Measurements from ENCODE around the gene LTN1.

The LTN1 gene

DNA sequence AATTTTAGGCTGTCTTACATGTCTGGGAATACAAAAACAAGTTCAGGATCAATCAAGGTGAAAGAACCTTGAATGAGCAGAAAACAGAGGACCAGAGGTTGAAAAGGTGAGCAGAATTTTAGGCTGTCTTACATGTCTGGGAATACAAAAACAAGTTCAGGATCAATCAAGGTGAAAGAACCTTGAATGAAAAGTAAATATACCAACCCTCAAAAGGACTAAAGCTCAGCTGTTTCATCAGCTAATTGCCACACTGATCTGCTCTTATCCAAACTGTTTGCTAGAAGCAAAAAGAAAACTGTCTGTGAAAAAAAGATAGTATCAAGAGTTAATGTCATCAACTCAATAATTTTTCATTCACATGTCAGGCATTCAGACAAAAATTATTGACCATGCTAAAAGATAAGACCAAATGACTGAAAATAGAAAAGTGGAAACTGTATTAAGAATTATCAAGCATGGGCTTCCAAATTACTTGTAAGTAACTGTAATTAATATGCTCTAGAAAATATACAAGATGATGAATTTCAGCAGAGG is 69.2 kb downstream of the LTN1 start:
- DNase-seq (ENCODE audit: low read depth), result no peak

DNA sequence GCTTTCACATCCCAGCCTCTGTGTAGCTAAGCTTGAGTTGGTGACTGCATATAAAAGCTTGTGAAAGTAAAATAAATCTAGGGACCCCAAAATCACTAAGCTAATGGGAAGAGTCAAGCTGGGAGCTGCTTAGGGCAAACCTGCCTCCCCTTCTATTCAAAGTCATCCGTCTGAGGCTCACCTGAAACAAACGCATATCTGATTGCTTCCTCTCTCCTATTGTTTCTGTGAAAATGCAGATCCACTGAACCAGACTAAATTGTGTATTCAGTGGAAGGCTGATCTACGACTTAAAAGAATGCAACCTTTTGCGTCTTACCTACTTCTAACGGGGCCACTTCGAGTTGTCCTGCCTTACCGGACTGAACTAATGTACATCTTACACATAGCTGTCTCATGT is 70.3 kb downstream of the LTN1 start:
- DNase-seq (ENCODE audit: low read depth), result no peak

DNA sequence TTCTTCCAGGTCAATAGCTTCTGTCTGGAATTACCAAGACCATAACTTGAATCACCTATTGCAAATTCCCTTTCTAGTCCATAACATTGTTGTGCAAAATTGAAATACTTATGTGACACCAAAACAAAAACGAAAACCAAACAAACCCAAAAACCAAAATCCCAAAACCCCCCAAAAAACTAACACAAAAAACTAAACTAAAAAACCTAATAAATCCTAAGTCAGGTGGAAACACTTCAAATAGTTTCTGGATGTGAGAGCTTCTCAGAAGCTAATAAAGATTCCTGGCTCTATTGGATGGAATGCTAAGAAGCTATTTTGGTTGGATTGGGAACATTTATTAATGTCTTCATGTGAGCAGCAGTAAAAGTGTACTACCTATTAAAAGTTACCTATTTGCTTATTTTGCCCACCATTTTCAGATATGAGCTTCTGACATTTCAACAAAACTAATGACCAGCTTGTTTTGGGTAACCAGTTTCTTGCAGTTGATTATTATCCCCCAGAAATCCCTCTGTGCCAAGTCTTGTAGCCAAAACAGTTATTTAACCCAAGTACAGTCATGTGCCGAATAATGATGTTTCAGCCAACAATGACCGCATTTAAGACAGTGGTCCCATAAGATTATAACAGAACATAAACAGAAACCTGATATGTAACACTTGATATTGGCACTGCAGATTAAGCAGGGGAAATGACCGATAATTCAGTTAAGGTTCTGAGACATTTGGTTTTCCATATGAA is 76.4 kb downstream of the LTN1 start:
- DNase-seq (ENCODE audit: low read depth), result no peak

DNA sequence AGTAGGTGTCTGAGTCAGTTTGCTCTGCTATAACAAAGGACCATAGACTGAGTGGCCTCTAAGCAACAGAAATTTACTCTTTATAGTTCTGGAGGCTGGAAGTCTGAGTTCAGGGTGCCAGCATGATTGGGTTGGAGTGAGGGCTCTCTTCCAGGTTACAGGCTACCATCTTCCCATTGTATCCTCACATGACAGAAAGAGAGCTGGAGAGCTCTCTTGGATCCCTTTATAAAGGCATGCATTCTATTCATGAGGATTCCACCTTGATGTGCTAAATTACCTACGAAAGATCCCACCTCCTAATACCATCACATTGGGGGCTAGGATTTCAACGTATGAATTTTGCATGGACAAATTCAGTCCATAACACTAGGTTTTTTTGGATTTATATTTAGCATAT is 79.6 kb downstream of the LTN1 start:
- no peak for DNase-seq (ENCODE audit: low read depth)

DNA sequence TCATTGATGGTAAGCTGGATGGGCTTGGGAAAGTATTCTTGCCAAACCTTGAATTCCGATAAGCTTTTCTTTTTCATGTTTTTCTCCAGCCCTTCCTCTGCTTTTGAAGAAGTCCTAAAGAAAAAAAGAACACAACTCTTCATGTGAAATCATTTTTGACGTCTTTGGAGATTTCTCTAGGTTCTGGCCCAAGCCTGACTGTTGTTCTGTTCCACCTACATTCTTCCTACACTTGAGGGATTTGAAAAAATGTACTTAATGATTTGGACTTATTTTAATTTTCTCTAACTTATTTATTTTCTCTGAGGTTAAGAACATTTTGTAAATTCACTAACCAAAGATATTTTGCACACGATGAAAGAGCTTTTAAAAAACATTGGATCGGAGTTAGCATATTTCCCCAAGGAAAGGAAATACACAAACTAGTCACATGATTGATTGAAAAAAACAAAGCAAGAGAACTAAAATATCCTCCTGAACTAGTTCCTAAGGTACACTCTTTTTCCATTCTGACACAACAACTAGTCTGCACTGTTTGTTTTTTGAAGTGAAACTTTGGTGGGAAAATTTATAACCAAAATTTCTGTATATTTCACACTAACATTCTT is 82.3 kb downstream of the LTN1 start:
- DNase-seq (ENCODE audit: low read depth), result no peak

DNA sequence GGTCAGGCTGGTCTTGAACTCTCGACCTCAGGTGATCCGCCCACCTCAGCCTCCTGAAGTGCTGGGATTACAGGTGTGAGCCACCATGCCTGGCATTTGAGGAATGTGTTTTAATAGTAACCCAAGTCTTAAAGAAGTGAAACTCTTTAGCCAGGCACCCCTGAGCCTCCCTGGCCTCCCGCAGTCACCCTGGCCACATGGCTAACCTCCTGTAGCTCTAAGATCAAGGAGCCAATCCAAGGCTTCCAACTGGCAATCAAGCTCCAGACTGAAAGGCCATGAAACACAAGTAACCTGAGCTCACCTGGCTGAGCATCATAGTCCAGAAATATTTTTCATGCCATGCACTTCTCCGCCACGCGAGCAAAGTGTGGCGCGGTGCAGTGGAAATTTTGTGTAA is 84.3 kb downstream of the LTN1 start:
- no peak for DNase-seq (ENCODE audit: low read depth)

DNA sequence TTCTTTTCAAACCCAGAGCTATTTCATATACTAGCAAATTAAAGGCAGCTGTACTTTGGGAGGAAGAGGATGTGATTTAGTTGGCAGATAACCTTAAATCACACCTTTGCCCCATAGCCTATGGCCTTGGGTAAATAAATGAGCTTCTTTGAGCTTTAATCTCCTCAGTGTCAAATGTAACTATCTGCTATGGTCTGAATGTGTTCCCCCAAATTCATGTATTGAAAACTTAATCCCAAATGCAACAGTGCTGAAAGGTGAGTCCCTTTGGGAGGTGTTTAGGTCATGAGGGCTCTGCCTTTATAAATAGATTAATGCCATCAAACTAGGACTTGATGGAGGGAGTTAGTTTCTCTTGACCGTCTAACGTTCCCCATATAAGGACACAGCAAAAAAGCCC is 85.8 kb downstream of the LTN1 start:
- no peak for DNase-seq (ENCODE audit: low read depth)

DNA sequence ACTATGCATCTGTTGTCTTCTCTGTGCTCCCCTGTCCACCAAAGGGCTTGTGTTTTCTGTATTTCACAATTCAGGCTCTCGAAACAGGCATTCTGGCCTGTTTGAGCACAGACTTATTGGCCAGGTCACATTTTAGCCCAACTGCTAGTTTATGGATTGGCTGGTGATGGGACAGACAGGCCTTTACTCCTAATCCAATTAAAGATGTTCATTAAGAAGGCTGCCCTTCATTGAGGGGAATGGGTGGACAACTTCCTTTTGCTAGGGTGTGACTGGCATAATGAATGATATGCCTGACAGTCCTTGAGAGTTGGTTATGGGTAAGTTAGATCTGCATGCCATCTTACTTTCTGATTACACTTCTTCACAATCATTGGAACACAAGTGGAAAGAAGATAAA is 86.4 kb downstream of the LTN1 start:
- no peak for DNase-seq (ENCODE audit: low read depth)

DNA sequence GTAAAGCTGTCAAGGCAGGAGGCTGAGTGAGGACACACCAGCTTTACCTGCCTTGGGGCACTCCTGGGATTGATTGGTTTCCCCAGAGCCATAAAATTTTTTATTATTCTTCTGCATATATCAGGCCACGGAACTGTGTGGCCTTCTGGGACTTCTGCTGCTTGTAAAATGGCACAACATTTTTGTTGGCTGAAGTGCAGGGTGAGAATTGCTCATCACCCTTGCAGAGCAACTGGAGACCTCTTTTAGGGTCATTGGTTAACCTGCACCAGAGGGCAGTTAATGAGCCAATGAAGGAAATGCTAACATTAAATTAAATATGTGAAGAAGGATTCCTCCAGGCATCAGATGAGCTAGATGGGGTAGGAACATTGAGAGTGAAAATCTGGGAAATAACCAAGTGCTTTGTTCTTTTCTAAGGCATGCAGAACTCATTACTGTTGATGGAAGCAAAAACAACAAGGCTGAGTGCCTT is 87.7 kb downstream of the LTN1 start:
- no peak for DNase-seq (ENCODE audit: low read depth)

DNA sequence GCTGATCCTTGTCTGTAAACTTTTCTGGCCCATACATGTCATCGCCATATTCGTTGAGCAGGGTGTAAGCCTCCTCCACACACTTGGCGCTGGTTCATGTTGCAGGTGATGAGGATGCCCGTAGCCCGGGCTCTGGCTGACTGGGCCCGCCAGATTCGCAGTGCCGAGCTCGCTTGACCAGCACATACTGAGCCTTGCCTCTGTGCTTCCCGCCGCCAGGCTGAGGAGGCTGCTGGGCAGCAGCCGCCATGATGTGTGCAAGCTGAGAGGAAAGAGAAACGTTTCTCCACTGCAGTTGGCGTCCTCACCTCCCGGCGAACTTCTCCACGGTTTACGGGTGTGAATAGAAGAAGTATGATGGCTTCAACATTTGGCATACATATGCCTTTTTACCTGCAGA is 89.2 kb downstream of the LTN1 start:
- no peak for DNase-seq (ENCODE audit: low read depth)

DNA sequence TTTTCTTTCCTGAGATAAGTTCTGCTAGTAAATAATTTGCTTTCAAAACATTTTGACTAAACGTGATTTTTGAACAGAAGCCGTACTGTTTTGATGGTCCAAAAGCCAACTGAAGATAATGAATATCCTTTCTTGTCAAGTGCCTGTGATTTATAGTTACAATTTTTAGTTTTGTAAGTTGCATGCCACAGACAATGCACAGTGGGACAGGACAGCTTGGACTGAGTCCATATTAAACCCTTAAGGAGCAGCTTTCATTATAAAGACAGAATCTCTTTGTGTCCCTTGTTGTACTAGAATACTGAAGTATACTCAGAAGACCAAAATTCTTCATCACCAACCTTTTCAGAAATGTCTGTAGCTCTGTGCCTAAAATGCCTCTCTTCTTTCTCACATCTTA is 92.2 kb downstream of the LTN1 start:
- DNase-seq (ENCODE audit: low read depth), result no peak

DNA sequence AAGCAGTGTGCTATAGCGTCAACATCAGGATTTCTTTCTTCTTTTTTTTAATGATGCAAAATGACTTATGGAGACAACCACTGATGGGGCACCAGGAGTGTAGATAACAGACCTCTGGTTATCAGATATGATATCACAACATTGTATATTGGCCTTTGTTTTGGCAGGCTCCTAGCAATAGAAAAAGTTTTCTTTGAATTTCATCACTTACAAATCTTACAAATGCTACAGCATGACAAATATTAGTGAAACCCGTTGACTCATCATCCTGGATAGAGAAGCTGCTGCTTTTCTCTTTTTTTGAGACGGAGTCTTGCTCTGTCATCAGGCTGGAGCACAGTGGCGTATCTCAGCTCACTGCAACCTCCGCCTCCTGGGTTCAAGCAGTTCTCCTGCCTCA is 92.9 kb downstream of the LTN1 start:
- peak; percentile 80 for DNase-seq (ENCODE audit: low read depth)

DNA sequence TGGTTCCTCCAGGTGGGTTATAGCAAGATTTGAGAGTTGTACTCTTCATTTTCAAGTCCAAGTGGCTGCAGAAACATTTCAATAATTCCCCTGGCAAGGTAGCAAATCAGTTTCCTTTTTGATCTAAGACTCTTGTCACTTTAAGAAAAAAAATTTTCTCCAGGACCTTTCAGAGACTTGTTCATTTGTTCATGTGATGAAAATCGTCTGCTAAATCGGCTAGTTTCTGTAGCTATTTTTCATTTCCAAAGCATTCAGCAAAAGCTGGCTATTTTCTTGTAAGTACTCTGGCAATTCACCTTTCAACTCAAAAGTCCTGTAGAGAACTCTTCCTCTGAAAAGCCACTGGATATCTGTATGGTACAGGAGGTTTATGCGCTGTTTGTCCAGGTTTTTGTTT is 93.5 kb downstream of the LTN1 start:
- DNase-seq (ENCODE audit: low read depth), result no peak

DNA sequence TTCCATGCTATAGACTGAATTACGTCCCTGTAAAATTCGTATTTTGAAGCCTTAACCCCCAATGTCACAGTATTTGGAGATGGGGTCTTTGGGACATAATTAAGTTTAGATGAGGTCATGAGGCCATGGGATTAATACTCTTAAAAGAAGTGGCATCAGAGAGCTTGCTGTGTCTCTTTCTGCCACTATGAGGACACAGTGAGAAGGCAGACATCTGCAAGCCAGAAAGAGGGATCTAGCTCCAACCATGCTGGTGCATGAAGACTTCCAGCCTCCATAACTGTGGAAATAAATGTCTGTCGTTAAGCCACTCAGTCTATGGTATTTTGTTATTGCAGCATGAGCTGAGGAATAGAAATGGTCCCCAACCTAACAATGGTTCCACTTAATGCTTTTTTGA is 99.0 kb downstream of the LTN1 start:
- no peak for DNase-seq (ENCODE audit: low read depth)

DNA sequence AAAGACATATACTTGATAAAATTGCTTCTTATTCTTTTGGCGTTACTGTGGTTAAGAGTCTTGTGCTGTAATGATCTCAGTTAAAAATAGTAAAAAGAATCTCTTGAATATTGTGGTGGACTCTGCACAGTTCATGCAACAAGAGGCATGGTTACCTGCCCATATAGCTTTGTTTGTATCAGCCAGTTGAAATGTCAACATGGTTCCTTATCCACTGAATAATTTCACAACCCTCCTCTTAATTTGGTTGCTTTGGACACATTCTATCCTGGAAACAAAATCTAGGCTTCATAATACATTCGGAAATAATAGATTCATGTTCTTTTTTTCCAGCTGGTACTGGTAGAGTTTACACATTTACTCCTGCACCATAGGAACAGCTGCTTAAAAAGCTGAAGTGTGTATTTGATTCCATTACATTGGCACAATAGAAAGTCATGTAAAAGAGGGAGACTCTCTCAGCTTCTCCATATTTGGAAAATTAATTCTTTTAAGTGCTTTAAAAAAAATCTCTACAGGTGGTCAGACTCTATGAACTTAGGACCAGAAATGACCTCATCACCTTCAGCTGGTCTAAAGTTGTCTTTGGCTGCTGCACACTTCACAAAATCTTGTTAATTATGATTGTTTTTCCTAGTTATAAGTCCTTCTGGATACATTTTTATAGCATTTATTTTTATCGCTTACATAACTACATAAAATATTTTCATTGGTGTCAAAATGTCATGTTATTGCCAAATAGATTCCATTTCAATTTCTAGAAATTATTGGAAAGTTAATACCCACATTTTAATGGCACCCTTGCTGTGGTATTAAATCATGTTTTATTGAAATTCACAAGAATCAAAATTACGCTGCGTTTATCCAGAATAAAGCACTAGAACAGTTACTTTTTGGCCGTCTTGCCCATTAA is 100.2 kb downstream of the LTN1 start:
- no peak for DNase-seq (ENCODE audit: low read depth)

DNA sequence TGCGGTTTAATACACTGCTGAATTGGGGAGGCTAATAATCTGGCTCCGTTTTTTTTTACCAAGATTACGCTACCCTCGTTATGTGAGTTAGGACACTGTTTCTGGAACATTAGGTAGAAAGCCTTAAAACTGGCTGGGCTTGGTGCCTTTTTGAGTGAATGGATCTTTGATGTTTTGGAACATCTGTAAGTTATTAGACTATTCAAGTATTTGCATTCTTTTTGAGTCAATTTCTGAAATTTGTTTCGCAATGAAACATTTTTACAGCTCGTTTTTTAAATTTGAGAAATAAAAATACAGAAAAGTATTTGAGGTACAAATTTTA is 106.9 kb downstream of the LTN1 start:
- DNase-seq (ENCODE audit: low read depth), result no peak

DNA sequence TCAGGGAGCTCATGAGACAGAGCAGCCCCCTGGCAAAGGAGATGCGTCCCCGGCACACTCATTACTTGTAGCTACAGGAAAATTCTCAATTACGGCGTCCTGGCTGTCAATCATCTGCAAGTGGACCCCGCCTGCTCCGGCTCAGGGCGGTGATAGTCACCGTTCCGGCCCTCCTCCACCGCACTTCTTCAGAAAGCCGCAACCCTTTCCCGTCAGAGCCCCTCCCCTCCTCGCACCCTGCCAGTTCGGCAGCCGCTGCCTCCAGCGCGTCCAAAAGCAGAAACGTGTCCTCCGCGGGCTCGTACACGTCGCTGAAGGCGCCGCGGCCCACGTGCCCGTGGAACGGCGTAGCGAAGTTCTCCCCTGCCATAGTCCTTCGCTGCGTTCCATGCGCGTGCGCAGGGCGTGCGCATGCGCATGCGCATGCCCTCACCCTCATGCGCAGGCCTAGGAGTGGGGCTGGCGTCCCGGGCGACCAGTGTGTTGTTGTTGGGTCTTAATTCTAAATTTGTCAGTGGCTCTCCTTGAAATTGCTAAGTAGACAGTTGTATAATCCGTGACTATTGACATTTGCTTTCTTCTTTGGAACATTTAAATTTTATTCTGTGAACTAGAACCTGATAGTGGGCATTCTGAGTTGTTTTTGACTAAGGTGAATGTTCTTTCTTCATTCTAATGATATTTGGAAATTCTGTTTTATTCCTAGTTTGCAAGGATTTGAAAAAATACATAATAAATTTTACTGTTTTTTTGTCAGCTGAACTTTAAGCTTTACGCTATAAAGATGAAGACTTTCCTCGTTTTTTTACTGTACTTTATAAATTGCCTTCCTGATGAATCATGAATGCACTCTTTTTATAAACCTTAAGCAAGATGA is 107.5 kb downstream of the LTN1 start:
- peak; percentile 92 for DNase-seq (ENCODE audit: low read depth)

DNA sequence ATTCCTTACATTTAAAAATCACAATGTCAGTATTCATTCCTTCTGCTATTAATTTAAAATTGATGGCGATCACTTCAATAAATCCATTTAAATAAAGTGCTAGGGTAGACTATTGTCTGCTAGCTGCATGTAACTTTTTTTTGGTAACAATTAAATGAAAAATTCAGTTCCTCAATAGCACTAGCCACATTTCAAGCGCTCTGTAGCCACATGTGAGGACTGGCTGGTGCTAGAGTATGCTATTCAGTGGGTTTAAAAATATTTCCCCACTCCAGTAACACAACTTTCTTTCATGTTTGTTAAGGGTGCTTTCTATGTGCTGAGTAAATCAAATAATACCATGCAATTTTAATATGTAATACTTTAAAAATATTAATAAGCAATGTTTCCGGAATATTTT is 108.2 kb downstream of the LTN1 start:
- DNase-seq (ENCODE audit: low read depth), result peak; percentile 15

DNA sequence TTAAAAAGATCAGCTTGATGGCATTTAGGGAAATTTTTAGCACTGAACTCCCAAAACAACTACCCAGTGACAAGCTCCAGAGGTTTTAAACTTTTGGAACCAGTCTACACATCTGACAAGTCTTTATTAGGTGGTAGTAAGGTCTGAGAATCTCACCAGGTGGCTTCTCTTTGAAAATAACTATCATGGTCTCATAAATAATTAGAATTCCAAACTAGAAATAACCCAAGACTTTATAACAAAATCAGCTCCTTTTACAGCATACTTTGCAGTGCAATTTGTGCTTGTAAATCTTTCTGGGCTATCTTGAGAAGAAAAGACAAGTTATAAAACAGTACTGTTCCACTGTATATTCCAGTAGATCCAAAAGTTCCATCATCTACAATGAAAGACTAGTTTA is 108.7 kb downstream of the LTN1 start:
- DNase-seq (ENCODE audit: low read depth), result no peak

DNA sequence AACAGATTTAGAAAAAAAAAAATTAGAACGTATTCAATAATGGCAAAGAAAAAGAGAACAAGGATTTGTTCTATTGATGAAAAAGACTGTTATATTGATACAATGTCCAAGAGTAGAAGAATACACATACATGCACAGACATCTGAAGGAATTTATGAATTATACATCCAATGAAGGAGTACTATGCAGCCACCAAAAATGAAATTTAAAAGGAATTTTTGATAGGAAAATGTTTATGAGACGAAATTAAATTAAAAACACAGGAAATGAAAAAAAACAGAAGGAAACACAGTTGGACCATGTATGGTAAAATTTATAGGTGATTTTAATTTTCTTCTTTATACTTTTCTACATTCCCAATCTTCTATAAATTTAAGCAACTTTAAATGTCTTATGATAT is 110.3 kb downstream of the LTN1 start:
- no peak for DNase-seq (ENCODE audit: low read depth)
